HEK293 (cell line): Measurements from ENCODE around the gene DNAJC6.

Experiments used
- CTCF ChIA-PET: fragments of 350-600 bp; formaldehyde crosslinking; extraction: SDS; loops from one replicate; lab custom pipeline; 2021; ENCODE audit warnings: antibody characterized with exemption; lab: Yijun Ruan, JAX
- POLR2A ChIA-PET: fragments of 300-600 bp; formaldehyde crosslinking; extraction: SDS; loops from one replicate; lab custom pipeline; 2020; ENCODE audit warnings: antibody characterized with exemption, inconsistent platforms; lab: Yijun Ruan, JAX
- H3K27ac ChIP-seq: fragments of 200-500 bp; sonication (Bioruptor generic); 2 replicates; pipeline ENCODE4 v1.5.1; 2014; ENCODE audit warnings: low read depth, low read length, control low read depth, inconsistent platforms; ENCODE audit errors: extremely low read depth
- H3K36me3 ChIP-seq, 2 experiments: fragments of 200-500 bp in 1 of 2; sonication (Bioruptor generic) in 1 of 2; 1 replicate in 1 of 2; 2 replicates in 1 of 2; pipeline ENCODE4 v1.5.1; 2014 to 2017; ENCODE audit warnings: inconsistent platforms in 2 of 2, low read length in 2 of 2; ENCODE audit not compliant: control insufficient read depth in 2 of 2, insufficient read depth in 1 of 2
- H3K4me1 ChIP-seq: fragments of 200-500 bp; sonication (Bioruptor generic); 2 replicates; pipeline ENCODE4 v1.5.1; 2014; ENCODE audit warnings: mild to moderate bottlenecking, low read length, inconsistent platforms; ENCODE audit not compliant: control insufficient read depth, insufficient read depth
- H3K4me3 ChIP-seq: 2 replicates; pipeline ENCODE4 v1.5.1; 2011; ENCODE audit warnings: low read depth, mild to moderate bottlenecking, control low read depth, low read length, moderate library complexity
- H3K9me3 ChIP-seq: fragments of 200-500 bp; sonication (Bioruptor generic); 2 replicates; pipeline ENCODE4 v1.5.1; 2014; ENCODE audit warnings: low read depth, low read length, inconsistent platforms; ENCODE audit not compliant: control insufficient read depth, insufficient read depth
- GLIS2 ChIP-seq: fragments of 450-650 bp; formaldehyde crosslinking; IDR thresholded peaks from 2 replicates; pipeline ENCODE4 v1.5.1; 2016; ENCODE audit warnings: missing biosample characterization, missing genetic modification characterization
- HOXD13 ChIP-seq: sonication (generic); formaldehyde crosslinking; IDR thresholded peaks from 2 replicates; pipeline ENCODE4 v1.8.0; 2022; ENCODE audit warnings: missing genetic modification reagents, borderline replicate concordance
- WT1 ChIP-seq: fragments of 450-650 bp; formaldehyde crosslinking; IDR thresholded peaks from 2 replicates; pipeline ENCODE4 v1.5.1; 2016; ENCODE audit warnings: missing biosample characterization, missing genetic modification characterization
- ZBTB7A ChIP-seq: fragments of 450-650 bp; formaldehyde crosslinking; IDR thresholded peaks from 2 replicates; pipeline ENCODE4 v1.5.1; 2016; ENCODE audit warnings: low read depth, missing biosample characterization, missing genetic modification characterization
- ZBTB8A ChIP-seq: fragments of 450-650 bp; formaldehyde crosslinking; IDR thresholded peaks from 2 replicates; pipeline ENCODE4 v1.5.1; 2016; ENCODE audit warnings: missing biosample characterization, missing genetic modification characterization
- ZNF350 ChIP-seq: fragments of 450-650 bp; formaldehyde crosslinking; IDR thresholded peaks from 2 replicates; pipeline ENCODE4 v1.5.0; 2017; ENCODE audit warnings: missing biosample characterization, mild to moderate bottlenecking, missing genetic modification characterization
- ZNF416 ChIP-seq: fragments of 450-650 bp; formaldehyde crosslinking; IDR thresholded peaks from 2 replicates; pipeline ENCODE4 v1.5.1; 2016; ENCODE audit warnings: missing biosample characterization, missing genetic modification characterization
- ZNF571 ChIP-seq: fragments of 450-650 bp; formaldehyde crosslinking; IDR thresholded peaks from 2 replicates; pipeline ENCODE4 v1.5.0; 2017; ENCODE audit warnings: missing biosample characterization, missing genetic modification characterization
- ZNF600 ChIP-seq: fragments of 450-650 bp; formaldehyde crosslinking; IDR thresholded peaks from 2 replicates; pipeline ENCODE4 v1.5.1; 2016; ENCODE audit warnings: missing biosample characterization, missing genetic modification characterization
- ZNF621 ChIP-seq: fragments of 450-650 bp; formaldehyde crosslinking; IDR thresholded peaks from 2 replicates; pipeline ENCODE4 v1.5.1; 2017; ENCODE audit warnings: missing biosample characterization, missing genetic modification characterization
- ZNF747 ChIP-seq: fragments of 450-650 bp; formaldehyde crosslinking; IDR thresholded peaks from 2 replicates; pipeline ENCODE4 v1.5.1; 2016; ENCODE audit warnings: missing biosample characterization, missing genetic modification characterization
- ZSCAN30 ChIP-seq: fragments of 450-650 bp; IDR thresholded peaks from 2 replicates; pipeline ENCODE4 v1.5.1; 2018; ENCODE audit warnings: missing biosample characterization, mild to moderate bottlenecking, missing genetic modification characterization, moderate library complexity
- TF ChIP-seq, protein P1 (sequence below): fragments of 450-650 bp; formaldehyde crosslinking; IDR thresholded peaks from 2 replicates; pipeline ENCODE4 v1.5.1; 2016; ENCODE audit warnings: missing biosample characterization, missing genetic modification characterization
- TF ChIP-seq, protein P2 (sequence below): fragments of 450-650 bp; formaldehyde crosslinking; IDR thresholded peaks from 2 replicates; pipeline ENCODE4 v1.5.1; 2017; ENCODE audit warnings: missing biosample characterization, missing genetic modification characterization
- TF ChIP-seq, protein P3 (sequence below): fragments of 450-650 bp; formaldehyde crosslinking; IDR thresholded peaks from 2 replicates; pipeline ENCODE4 v1.5.1; 2017; ENCODE audit warnings: missing biosample characterization, mild to moderate bottlenecking, missing genetic modification characterization, moderate library complexity
- TF ChIP-seq, protein P4 (sequence below): fragments of 450-650 bp; formaldehyde crosslinking; IDR thresholded peaks from 2 replicates; pipeline ENCODE4; 2016; ENCODE audit warnings: missing biosample characterization, missing genetic modification characterization
- TF ChIP-seq, protein P5 (sequence below): fragments of 450-650 bp; formaldehyde crosslinking; IDR thresholded peaks from 2 replicates; pipeline ENCODE4 v1.5.1; 2017; ENCODE audit warnings: missing biosample characterization, missing genetic modification characterization
- TF ChIP-seq, protein P6 (sequence below): fragments of 450-650 bp; formaldehyde crosslinking; IDR thresholded peaks from 2 replicates; pipeline ENCODE4 v1.5.1; 2016; ENCODE audit warnings: missing biosample characterization, missing genetic modification characterization
- TF ChIP-seq, protein P7 (sequence below): fragments of 450-650 bp; formaldehyde crosslinking; IDR thresholded peaks from 2 replicates; pipeline ENCODE4 v1.5.1; 2016; ENCODE audit warnings: missing biosample characterization, missing genetic modification characterization

Gene DNAJC6

DNA sequence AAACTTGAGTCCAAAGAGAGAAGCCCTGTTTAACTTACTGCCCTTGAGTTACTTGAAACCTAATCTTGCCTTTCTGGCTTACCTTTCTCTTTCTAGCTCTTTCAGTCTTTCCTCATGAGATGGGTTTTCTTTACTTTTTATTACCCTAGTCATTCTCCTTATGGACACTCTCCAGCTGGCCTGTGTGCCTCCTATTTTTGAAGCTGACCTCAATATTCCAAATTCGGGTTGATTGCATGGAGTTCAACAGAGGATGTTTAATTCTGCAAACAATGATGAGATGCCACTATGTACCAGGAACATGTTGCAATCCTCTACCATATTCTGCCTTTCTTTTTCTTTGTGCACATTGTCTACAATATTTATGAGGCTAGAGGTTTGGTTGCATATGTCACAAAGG is 20.7 kb downstream of the DNAJC6 start (continued):
- TF ChIP-seq, protein P1, sequence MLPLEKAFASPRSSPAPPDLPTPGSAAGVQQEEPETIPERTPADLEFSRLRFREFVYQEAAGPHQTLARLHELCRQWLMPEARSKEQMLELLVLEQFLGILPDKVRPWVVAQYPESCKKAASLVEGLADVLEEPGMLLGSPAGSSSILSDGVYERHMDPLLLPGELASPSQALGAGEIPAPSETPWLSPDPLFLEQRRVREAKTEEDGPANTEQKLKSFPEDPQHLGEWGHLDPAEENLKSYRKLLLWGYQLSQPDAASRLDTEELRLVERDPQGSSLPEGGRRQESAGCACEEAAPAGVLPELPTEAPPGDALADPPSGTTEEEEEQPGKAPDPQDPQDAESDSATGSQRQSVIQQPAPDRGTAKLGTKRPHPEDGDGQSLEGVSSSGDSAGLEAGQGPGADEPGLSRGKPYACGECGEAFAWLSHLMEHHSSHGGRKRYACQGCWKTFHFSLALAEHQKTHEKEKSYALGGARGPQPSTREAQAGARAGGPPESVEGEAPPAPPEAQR (tag by site-specific recombination): no peak
- TF ChIP-seq ZSCAN30 (tag by site-specific recombination) (no peak), HOXD13 (CRISPR knock-in tag) (no peak), ZNF747 (no peak), WT1 (tag by site-specific recombination) (no peak), GLIS2 (no peak)
- TF ChIP-seq, protein P2, sequence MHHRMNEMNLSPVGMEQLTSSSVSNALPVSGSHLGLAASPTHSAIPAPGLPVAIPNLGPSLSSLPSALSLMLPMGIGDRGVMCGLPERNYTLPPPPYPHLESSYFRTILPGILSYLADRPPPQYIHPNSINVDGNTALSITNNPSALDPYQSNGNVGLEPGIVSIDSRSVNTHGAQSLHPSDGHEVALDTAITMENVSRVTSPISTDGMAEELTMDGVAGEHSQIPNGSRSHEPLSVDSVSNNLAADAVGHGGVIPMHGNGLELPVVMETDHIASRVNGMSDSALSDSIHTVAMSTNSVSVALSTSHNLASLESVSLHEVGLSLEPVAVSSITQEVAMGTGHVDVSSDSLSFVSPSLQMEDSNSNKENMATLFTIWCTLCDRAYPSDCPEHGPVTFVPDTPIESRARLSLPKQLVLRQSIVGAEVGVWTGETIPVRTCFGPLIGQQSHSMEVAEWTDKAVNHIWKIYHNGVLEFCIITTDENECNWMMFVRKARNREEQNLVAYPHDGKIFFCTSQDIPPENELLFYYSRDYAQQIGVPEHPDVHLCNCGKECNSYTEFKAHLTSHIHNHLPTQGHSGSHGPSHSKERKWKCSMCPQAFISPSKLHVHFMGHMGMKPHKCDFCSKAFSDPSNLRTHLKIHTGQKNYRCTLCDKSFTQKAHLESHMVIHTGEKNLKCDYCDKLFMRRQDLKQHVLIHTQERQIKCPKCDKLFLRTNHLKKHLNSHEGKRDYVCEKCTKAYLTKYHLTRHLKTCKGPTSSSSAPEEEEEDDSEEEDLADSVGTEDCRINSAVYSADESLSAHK (tag by site-specific recombination): no peak
- TF ChIP-seq, protein P3, sequence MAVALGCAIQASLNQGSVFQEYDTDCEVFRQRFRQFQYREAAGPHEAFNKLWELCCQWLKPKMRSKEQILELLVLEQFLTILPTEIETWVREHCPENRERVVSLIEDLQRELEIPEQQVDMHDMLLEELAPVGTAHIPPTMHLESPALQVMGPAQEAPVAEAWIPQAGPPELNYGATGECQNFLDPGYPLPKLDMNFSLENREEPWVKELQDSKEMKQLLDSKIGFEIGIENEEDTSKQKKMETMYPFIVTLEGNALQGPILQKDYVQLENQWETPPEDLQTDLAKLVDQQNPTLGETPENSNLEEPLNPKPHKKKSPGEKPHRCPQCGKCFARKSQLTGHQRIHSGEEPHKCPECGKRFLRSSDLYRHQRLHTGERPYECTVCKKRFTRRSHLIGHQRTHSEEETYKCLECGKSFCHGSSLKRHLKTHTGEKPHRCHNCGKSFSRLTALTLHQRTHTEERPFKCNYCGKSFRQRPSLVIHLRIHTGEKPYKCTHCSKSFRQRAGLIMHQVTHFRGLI (tag by site-specific recombination): no peak

DNA sequence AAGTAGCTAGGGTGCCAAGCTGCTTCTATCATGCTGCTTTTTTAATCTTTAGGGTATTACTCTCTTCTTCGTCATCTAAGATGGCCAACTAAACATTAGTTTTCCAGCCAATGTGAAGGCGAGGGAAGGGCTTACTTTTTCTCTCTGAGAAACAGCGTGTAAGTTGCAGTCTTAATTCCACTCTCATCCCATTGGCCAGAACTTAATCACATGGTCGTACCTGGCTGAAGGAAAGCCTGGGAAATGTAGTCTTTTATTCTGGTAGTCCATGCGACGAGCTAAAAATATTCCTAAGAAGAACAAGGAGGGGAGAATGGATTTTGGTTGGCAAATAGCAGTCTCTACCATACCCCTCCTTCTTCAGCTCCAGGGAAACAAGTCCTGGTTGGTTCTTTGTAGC is 21.5 kb downstream of the DNAJC6 start:
- Histone ChIP-seq H3K27ac (no peak overlapping the region), H3K4me1 (no peaks in the 10 kb centered on the region), H3K4me3 (no peak overlapping the region), H3K36me3 (no peaks in the 10 kb centered on the region), H3K9me3 (no peaks in the 10 kb centered on the region)
- TF ChIP-seq ZNF350: no peak
- TF ChIP-seq ZBTB7A (tag by site-specific recombination): no peak
- ChIA-PET POLR2A (no interaction called here), CTCF (no interaction called here)

DNA sequence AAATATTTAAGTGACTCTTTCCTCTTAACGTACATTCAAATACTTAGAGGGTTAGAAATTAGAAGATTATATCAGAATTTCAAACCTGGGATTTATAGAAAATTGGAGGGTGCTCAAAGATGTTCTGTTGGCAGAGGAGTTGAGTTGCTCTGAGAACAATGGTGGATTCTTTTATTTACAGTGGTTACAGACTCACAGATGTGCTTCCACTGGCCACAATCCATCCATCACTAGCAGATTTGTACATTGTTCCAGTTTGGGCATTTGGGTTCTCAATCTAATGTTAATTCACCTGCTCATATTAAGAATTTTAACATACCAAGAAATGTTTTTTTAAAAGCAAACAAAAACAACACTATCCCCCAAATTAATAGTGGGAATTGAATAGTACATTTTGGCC is 23.5 kb downstream of the DNAJC6 start:
- Histone ChIP-seq H3K4me1 (no peaks in the 10 kb centered on the region), H3K36me3 (no peaks in the 10 kb centered on the region), H3K9me3 (no peaks in the 10 kb centered on the region), H3K4me3 (no peak overlapping the region), H3K27ac (no peak overlapping the region)
- CTCF ChIA-PET: no interaction called here
- TF ChIP-seq, protein P4, sequence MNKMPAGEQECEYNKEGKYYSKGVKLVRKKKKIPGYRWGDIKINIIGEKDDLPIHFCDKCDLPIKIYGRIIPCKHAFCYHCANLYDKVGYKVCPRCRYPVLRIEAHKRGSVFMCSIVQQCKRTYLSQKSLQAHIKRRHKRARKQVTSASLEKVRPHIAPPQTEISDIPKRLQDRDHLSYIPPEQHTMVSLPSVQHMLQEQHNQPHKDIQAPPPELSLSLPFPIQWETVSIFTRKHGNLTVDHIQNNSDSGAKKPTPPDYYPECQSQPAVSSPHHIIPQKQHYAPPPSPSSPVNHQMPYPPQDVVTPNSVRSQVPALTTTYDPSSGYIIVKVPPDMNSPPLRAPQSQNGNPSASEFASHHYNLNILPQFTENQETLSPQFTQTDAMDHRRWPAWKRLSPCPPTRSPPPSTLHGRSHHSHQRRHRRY (tag by site-specific recombination): no peak
- TF ChIP-seq ZNF416 (tag by site-specific recombination) (no peak), ZNF571 (tag by site-specific recombination) (no peak), ZBTB8A (tag by site-specific recombination) (no peak), ZNF621 (tag by site-specific recombination) (no peak), ZNF600 (tag by site-specific recombination) (no peak)
- TF ChIP-seq, protein P5, sequence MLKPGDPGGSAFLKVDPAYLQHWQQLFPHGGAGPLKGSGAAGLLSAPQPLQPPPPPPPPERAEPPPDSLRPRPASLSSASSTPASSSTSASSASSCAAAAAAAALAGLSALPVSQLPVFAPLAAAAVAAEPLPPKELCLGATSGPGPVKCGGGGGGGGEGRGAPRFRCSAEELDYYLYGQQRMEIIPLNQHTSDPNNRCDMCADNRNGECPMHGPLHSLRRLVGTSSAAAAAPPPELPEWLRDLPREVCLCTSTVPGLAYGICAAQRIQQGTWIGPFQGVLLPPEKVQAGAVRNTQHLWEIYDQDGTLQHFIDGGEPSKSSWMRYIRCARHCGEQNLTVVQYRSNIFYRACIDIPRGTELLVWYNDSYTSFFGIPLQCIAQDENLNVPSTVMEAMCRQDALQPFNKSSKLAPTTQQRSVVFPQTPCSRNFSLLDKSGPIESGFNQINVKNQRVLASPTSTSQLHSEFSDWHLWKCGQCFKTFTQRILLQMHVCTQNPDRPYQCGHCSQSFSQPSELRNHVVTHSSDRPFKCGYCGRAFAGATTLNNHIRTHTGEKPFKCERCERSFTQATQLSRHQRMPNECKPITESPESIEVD (tag by site-specific recombination): no peak
- TF ChIP-seq, protein P6, sequence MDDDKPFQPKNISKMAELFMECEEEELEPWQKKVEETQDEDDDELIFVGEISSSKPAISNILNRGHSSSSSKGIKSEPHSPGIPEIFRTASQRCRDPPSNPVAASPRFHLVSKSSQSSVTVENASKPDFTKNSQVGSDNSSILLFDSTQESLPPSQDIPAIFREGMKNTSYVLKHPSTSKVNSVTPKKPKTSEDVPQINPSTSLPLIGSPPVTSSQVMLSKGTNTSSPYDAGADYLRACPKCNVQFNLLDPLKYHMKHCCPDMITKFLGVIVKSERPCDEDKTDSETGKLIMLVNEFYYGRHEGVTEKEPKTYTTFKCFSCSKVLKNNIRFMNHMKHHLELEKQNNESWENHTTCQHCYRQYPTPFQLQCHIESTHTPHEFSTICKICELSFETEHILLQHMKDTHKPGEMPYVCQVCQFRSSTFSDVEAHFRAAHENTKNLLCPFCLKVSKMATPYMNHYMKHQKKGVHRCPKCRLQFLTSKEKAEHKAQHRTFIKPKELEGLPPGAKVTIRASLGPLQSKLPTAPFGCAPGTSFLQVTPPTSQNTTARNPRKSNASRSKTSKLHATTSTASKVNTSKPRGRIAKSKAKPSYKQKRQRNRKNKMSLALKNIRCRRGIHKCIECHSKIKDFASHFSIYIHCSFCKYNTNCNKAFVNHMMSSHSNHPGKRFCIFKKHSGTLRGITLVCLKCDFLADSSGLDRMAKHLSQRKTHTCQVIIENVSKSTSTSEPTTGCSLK (tag by site-specific recombination): no peak
- TF ChIP-seq, protein P7, sequence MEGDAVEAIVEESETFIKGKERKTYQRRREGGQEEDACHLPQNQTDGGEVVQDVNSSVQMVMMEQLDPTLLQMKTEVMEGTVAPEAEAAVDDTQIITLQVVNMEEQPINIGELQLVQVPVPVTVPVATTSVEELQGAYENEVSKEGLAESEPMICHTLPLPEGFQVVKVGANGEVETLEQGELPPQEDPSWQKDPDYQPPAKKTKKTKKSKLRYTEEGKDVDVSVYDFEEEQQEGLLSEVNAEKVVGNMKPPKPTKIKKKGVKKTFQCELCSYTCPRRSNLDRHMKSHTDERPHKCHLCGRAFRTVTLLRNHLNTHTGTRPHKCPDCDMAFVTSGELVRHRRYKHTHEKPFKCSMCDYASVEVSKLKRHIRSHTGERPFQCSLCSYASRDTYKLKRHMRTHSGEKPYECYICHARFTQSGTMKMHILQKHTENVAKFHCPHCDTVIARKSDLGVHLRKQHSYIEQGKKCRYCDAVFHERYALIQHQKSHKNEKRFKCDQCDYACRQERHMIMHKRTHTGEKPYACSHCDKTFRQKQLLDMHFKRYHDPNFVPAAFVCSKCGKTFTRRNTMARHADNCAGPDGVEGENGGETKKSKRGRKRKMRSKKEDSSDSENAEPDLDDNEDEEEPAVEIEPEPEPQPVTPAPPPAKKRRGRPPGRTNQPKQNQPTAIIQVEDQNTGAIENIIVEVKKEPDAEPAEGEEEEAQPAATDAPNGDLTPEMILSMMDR (tag by site-specific recombination): no peak
- POLR2A ChIA-PET: interaction anchor here (0.7 kb wide), 1 partner anchor 48 kb away, joined by 3 read pairs; no protein-coding TSS in a partner anchor
